ENCODE results near the gene APOL6.

APOL6 gene

DNA sequence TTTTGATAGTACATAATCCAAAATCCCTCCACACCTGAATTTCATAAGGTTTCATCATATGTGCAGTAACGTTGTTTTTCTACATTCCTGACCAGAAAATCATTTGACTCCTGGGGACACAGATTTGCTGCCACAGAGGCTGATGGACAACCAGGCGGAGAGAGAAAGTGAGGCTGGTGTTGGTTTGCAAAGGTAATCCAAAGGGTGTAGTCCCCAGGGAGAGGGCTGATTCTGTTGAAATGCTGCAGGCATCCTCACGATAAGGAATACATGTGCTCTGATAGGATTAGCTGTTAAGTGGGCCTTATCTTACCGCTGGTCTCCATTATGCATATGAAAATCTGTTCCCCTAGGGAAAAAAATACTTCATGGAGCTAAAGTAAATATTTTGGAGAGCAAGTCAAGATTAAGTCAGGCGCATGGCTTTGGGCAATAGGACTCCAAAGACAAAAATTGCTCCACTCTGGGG is 8.1 kb downstream of the APOL6 start:
- POLR2A ChIA-PET: no interaction called here
- Histone ChIP-seq H3K4me3 (ENCODE audit: low read depth, low read length) (no peak overlapping the region), H3K27ac (ENCODE audit: extremely low read depth, low read depth, low read length) (peak overlapping the region; percentile 66), H3K9me3 (ENCODE audit: control insufficient read depth, insufficient read depth, low read depth, low read length) (no peaks in the 10 kb centered on the region), H3K4me1 (ENCODE audit: control insufficient read depth, insufficient read depth, low read length) (peaks cover 11% of the 10 kb centered on the region), H3K36me3 (ENCODE audit: control insufficient read depth in 2 of 2, insufficient read depth in 1 of 2, low read length in 2 of 2) (no peaks in the 10 kb centered on the region)
- CTCF ChIA-PET: interaction anchor here (0.7 to 1.8 kb wide), 5 partner anchors 24 to 469 kb away, joined by 3 to 6 read pairs (median 4); no protein-coding TSS in a partner anchor
- TF ChIP-seq RBAK (tag by site-specific recombination; IDR thresholded peaks at IDR 0.05) (no peak), ZNF133 (tag by site-specific recombination; IDR thresholded peaks at IDR 0.05) (no peak), ZNF423 (tag by site-specific recombination; IDR thresholded peaks at IDR 0.05) (no peak), ZNF302 (tag by site-specific recombination; IDR thresholded peaks at IDR 0.05; ENCODE audit: low read depth) (no peak), ZNF19 (tag by site-specific recombination; IDR thresholded peaks at IDR 0.05; ENCODE audit: low read depth) (no peak), ZFHX2 (tag by site-specific recombination; conservative IDR thresholded peaks at IDR 0.05) (no peak), ZNF146 (tag by site-specific recombination; IDR thresholded peaks at IDR 0.05) (no peak), ZNF658 (tag by site-specific recombination; IDR thresholded peaks at IDR 0.05) (no peak), ZNF544 (tag by site-specific recombination; IDR thresholded peaks at IDR 0.05) (no peak), ZNF214 (tag by site-specific recombination; IDR thresholded peaks at IDR 0.05; ENCODE audit: borderline replicate concordance) (no peak), ZNF701 (tag by site-specific recombination; IDR thresholded peaks at IDR 0.05) (no peak), ZBTB7A (tag by site-specific recombination; IDR thresholded peaks at IDR 0.05; ENCODE audit: low read depth) (no peak), PRDM1 (tag by site-specific recombination; IDR thresholded peaks at IDR 0.05) (no peak), SALL2 (tag by site-specific recombination; IDR thresholded peaks at IDR 0.05; ENCODE audit: borderline replicate concordance) (no peak), TRIM28 (IDR thresholded peaks at IDR 0.05; ENCODE audit: borderline replicate concordance, low read length) (peak; percentile 81), ZNF221 (tag by site-specific recombination; IDR thresholded peaks at IDR 0.05; ENCODE audit: borderline replicate concordance) (no peak), ZNF394 (tag by site-specific recombination; IDR thresholded peaks at IDR 0.05; ENCODE audit: borderline replicate concordance) (no peak), ZFP37 (tag by site-specific recombination; IDR thresholded peaks at IDR 0.05) (no peak), GLIS1 (tag by site-specific recombination; IDR thresholded peaks at IDR 0.05) (no peak), SP2 (tag by site-specific recombination; IDR thresholded peaks at IDR 0.05) (no peak), ZNF121 (tag by site-specific recombination; IDR thresholded peaks at IDR 0.05) (no peak), ZNF571 (tag by site-specific recombination; IDR thresholded peaks at IDR 0.05) (no peak), ZSCAN30 (tag by site-specific recombination; IDR thresholded peaks at IDR 0.05) (no peak)
- TF ChIP-seq, protein P1, sequence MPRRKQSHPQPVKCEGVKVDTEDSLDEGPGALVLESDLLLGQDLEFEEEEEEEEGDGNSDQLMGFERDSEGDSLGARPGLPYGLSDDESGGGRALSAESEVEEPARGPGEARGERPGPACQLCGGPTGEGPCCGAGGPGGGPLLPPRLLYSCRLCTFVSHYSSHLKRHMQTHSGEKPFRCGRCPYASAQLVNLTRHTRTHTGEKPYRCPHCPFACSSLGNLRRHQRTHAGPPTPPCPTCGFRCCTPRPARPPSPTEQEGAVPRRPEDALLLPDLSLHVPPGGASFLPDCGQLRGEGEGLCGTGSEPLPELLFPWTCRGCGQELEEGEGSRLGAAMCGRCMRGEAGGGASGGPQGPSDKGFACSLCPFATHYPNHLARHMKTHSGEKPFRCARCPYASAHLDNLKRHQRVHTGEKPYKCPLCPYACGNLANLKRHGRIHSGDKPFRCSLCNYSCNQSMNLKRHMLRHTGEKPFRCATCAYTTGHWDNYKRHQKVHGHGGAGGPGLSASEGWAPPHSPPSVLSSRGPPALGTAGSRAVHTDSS (tag by site-specific recombination; IDR thresholded peaks at IDR 0.05): no peak
- TF ChIP-seq, protein P2, sequence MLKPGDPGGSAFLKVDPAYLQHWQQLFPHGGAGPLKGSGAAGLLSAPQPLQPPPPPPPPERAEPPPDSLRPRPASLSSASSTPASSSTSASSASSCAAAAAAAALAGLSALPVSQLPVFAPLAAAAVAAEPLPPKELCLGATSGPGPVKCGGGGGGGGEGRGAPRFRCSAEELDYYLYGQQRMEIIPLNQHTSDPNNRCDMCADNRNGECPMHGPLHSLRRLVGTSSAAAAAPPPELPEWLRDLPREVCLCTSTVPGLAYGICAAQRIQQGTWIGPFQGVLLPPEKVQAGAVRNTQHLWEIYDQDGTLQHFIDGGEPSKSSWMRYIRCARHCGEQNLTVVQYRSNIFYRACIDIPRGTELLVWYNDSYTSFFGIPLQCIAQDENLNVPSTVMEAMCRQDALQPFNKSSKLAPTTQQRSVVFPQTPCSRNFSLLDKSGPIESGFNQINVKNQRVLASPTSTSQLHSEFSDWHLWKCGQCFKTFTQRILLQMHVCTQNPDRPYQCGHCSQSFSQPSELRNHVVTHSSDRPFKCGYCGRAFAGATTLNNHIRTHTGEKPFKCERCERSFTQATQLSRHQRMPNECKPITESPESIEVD (tag by site-specific recombination; IDR thresholded peaks at IDR 0.05): peak; percentile 85
- TF ChIP-seq, protein P3, sequence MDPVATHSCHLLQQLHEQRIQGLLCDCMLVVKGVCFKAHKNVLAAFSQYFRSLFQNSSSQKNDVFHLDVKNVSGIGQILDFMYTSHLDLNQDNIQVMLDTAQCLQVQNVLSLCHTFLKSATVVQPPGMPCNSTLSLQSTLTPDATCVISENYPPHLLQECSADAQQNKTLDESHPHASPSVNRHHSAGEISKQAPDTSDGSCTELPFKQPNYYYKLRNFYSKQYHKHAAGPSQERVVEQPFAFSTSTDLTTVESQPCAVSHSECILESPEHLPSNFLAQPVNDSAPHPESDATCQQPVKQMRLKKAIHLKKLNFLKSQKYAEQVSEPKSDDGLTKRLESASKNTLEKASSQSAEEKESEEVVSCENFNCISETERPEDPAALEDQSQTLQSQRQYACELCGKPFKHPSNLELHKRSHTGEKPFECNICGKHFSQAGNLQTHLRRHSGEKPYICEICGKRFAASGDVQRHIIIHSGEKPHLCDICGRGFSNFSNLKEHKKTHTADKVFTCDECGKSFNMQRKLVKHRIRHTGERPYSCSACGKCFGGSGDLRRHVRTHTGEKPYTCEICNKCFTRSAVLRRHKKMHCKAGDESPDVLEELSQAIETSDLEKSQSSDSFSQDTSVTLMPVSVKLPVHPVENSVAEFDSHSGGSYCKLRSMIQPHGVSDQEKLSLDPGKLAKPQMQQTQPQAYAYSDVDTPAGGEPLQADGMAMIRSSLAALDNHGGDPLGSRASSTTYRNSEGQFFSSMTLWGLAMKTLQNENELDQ (tag by site-specific recombination; IDR thresholded peaks at IDR 0.05; ENCODE audit: low read depth): no peak
- TF ChIP-seq, protein P4, sequence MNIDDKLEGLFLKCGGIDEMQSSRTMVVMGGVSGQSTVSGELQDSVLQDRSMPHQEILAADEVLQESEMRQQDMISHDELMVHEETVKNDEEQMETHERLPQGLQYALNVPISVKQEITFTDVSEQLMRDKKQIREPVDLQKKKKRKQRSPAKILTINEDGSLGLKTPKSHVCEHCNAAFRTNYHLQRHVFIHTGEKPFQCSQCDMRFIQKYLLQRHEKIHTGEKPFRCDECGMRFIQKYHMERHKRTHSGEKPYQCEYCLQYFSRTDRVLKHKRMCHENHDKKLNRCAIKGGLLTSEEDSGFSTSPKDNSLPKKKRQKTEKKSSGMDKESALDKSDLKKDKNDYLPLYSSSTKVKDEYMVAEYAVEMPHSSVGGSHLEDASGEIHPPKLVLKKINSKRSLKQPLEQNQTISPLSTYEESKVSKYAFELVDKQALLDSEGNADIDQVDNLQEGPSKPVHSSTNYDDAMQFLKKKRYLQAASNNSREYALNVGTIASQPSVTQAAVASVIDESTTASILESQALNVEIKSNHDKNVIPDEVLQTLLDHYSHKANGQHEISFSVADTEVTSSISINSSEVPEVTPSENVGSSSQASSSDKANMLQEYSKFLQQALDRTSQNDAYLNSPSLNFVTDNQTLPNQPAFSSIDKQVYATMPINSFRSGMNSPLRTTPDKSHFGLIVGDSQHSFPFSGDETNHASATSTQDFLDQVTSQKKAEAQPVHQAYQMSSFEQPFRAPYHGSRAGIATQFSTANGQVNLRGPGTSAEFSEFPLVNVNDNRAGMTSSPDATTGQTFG (tag by site-specific recombination; IDR thresholded peaks at IDR 0.05; ENCODE audit: borderline replicate concordance): no peak
- TF ChIP-seq, protein P5, sequence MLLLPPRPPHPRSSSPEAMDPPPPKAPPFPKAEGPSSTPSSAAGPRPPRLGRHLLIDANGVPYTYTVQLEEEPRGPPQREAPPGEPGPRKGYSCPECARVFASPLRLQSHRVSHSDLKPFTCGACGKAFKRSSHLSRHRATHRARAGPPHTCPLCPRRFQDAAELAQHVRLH (tag by site-specific recombination; IDR thresholded peaks at IDR 0.05): no peak
- TF ChIP-seq, protein P6, sequence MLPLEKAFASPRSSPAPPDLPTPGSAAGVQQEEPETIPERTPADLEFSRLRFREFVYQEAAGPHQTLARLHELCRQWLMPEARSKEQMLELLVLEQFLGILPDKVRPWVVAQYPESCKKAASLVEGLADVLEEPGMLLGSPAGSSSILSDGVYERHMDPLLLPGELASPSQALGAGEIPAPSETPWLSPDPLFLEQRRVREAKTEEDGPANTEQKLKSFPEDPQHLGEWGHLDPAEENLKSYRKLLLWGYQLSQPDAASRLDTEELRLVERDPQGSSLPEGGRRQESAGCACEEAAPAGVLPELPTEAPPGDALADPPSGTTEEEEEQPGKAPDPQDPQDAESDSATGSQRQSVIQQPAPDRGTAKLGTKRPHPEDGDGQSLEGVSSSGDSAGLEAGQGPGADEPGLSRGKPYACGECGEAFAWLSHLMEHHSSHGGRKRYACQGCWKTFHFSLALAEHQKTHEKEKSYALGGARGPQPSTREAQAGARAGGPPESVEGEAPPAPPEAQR (tag by site-specific recombination; IDR thresholded peaks at IDR 0.05): no peak
